Ascending aorta (tissue), 2 donors: ENCODE data around the gene FOXP1. TPM values are rescaled to one million over a fixed set of nuclear protein-coding genes. Genes with fewer than 3 reads are reported as not detected.

Experiments
- DNase-seq, 2 donors: peaks; one replicate each; pipeline ENCODE4 v3.0.0-alpha.2; 2019; ENCODE audit warnings: low spot score in 2 of 2
- H3K27ac ChIP-seq, 2 donors: fragments of 200-600 bp; sonication (generic); one replicate each; pipeline ENCODE4 v1.5.1; 2016 to 2017; ENCODE audit warnings: mild to moderate bottlenecking in 1 of 2
- H3K27me3 ChIP-seq: fragments of 200-600 bp; sonication (generic); one replicate; pipeline ENCODE4 v1.5.1; 2017
- H3K36me3 ChIP-seq, 2 donors: fragments of 200-600 bp; sonication (generic); one replicate each; pipeline ENCODE4 v1.5.1; 2016
- H3K4me1 ChIP-seq, 2 donors: fragments of 200-600 bp; sonication (generic); one replicate each; pipeline ENCODE4 v1.5.1; 2016 to 2017; ENCODE audit warnings: mild to moderate bottlenecking in 1 of 2
- H3K4me3 ChIP-seq, 2 donors: fragments of 200-600 bp; sonication (generic); one replicate each; pipeline ENCODE4 v1.5.1; 2016 to 2017; ENCODE audit warnings: mild to moderate bottlenecking in 1 of 2
- H3K9me3 ChIP-seq, 2 donors: fragments of 200-600 bp; sonication (generic); one replicate each; pipeline ENCODE4 v1.5.1; 2016
- CTCF ChIP-seq, 3 experiments: fragments of 200-600 bp in 2 of 3; fragments of 450-650 bp in 1 of 3; sonication (generic) in 2 of 3; IDR thresholded peaks; one replicate each; pipeline ENCODE4 v1.5.1; 2016 to 2019; ENCODE audit warnings: antibody characterized with exemption in 3 of 3, mild to moderate bottlenecking in 1 of 3, moderate library complexity in 1 of 3
- intact Hi-C: fragments of 100-400 bp; cut with DNase I; formaldehyde crosslinking; loops from one replicate; pipeline ENCODE4 v1.15.1; 2023
- total RNA-seq: library from RNA; depleted of rRNA; stranded (reverse); fragments of >200 nt; gene quantifications from one replicate; pipeline ENCODE4 v1.1.0, GENCODE V29; 2016

Gene FOXP1
- total RNA-seq, 1 donor from 2014 or later, result 171 TPM

GRCh38 chr3:71074423-71074822, 509.1 kb downstream of the FOXP1 start:
- Histone ChIP-seq H3K27ac (peak overlapping the region; percentile 55 to 99), H3K4me1 (peaks cover 7 to 49% of the 10 kb centered on the region in 2 donors), H3K4me3 (no peak overlapping the region), H3K27me3 (no peaks in the 10 kb centered on the region), H3K36me3 (no peaks in the 10 kb centered on the region), H3K9me3 (no peaks in the 10 kb centered on the region)
- intact Hi-C loops, result loop anchor here (5.0 kb wide), 1 partner anchor 153 kb away; no protein-coding TSS in a partner anchor
- DNase-seq, result no peak
- TF ChIP-seq CTCF (IDR thresholded peaks at IDR 0.05), result no peak

GRCh38 chr3:71072986-71073385, 510.5 kb downstream of the FOXP1 start:
- intact Hi-C loops, result loop anchor here (5.0 kb wide), 1 partner anchor 154 kb away; no protein-coding TSS in a partner anchor
- no peak for TF ChIP-seq CTCF (IDR thresholded peaks at IDR 0.05)
- H3K4me3 ChIP-seq, result no peak overlapping the region
- DNase-seq, result no peak
- no peaks in the 10 kb centered on the region for H3K9me3 ChIP-seq
- no peaks in the 10 kb centered on the region for H3K36me3 ChIP-seq
- peak overlapping the region; percentile 98 to 99 for H3K27ac ChIP-seq
- peaks cover 7 to 53% of the 10 kb centered on the region in 2 donors for H3K4me1 ChIP-seq
- H3K27me3 ChIP-seq, result no peaks in the 10 kb centered on the region

GRCh38 chr3:71072287-71072686, 511.2 kb downstream of the FOXP1 start:
- Histone ChIP-seq H3K9me3 (no peaks in the 10 kb centered on the region), H3K27ac (peak overlapping the region; percentile 98 to 99), H3K36me3 (no peaks in the 10 kb centered on the region), H3K27me3 (no peaks in the 10 kb centered on the region), H3K4me1 (peaks cover 7 to 53% of the 10 kb centered on the region in 2 donors), H3K4me3 (no peak overlapping the region)
- intact Hi-C loops, result loop anchor here (5.0 kb wide), 1 partner anchor 155 kb away; no protein-coding TSS in a partner anchor
- DNase-seq, result no peak
- no peak for TF ChIP-seq CTCF (IDR thresholded peaks at IDR 0.05)

GRCh38 chr3:71070497-71071463, 512.7 kb downstream of the FOXP1 start:
- Histone ChIP-seq H3K4me1 (peaks cover 6 to 57% of the 10 kb centered on the region in 2 donors), H3K27ac (peak overlapping the region; percentile 98 to 99)
- intact Hi-C loops, result loop anchor here (2.0 to 5.0 kb wide), 2 partner anchors 58 to 157 kb away; no protein-coding TSS in a partner anchor

GRCh38 chr3:71069797-71070196, 513.7 kb downstream of the FOXP1 start:
- intact Hi-C loops, result loop anchor here (2.0 to 5.0 kb wide), 2 partner anchors 59 to 158 kb away; no protein-coding TSS in a partner anchor
- peak in 1 of 2 donors; percentile 87 for DNase-seq
- Histone ChIP-seq H3K27ac (peak overlapping the region; percentile 98 to 99), H3K4me3 (peak overlapping the region in 1 of 2 donors; percentile 44), H3K36me3 (no peaks in the 10 kb centered on the region), H3K4me1 (peaks cover 6 to 54% of the 10 kb centered on the region in 2 donors), H3K27me3 (no peaks in the 10 kb centered on the region), H3K9me3 (no peaks in the 10 kb centered on the region)
- peak; percentile 26 to 54 (median 51) for TF ChIP-seq CTCF (IDR thresholded peaks at IDR 0.05)

More at GRCh38 chr3:71070497-71071463, 512.7 kb downstream of the FOXP1 start:
- TF ChIP-seq CTCF (IDR thresholded peaks at IDR 0.05), result no peak
- Histone ChIP-seq H3K4me3 (peak overlapping the region in 1 of 2 donors; percentile 44), H3K27me3 (no peaks in the 10 kb centered on the region), H3K9me3 (no peaks in the 10 kb centered on the region), H3K36me3 (no peaks in the 10 kb centered on the region)
- DNase-seq, result no peak
